RWPE2 (cell line): ENCODE data around the gene AGTRAP.

ENCODE experiments used
- ATAC-seq: fragments of 200-7000 bp; cut with Tn5 transposase; 3 replicates; pipeline ENCODE4 v1.9.1; 2021; ENCODE audit warnings: low read depth
- DNase-seq: peaks from one replicate; pipeline ENCODE4 v3.0.0-alpha.2; 2020; ENCODE audit warnings: low spot score
- H3K27ac ChIP-seq: fragments of 450-650 bp; 2 replicates; pipeline ENCODE4 v1.5.1; 2017; ENCODE audit warnings: mild to moderate bottlenecking; ENCODE audit not compliant: poor library complexity, severe bottlenecking
- H3K27me3 ChIP-seq: fragments of 250-450 bp; sonication (Bioruptor Pico); 2 replicates; pipeline ENCODE4 v1.5.1; 2021; ENCODE audit warnings: mild to moderate bottlenecking, moderate library complexity; ENCODE audit not compliant: insufficient read depth, poor library complexity, severe bottlenecking
- H3K36me3 ChIP-seq: fragments of 250-450 bp; sonication (Bioruptor Pico); 2 replicates; pipeline ENCODE4 v1.5.1; 2020; ENCODE audit warnings: low read depth, mild to moderate bottlenecking, moderate library complexity
- H3K4me1 ChIP-seq: fragments of 250-450 bp; sonication (Bioruptor Pico); 2 replicates; pipeline ENCODE4 v1.5.1; 2021; ENCODE audit warnings: mild to moderate bottlenecking, moderate library complexity; ENCODE audit not compliant: insufficient read depth, poor library complexity, severe bottlenecking
- H3K4me3 ChIP-seq: fragments of 250-450 bp; sonication (Bioruptor Pico); 2 replicates; pipeline ENCODE4 v1.5.1; 2021; ENCODE audit warnings: mild to moderate bottlenecking, moderate library complexity; ENCODE audit not compliant: severe bottlenecking
- H3K9me3 ChIP-seq: fragments of 250-450 bp; sonication (Bioruptor Pico); 2 replicates; pipeline ENCODE4 v1.5.1; 2021; ENCODE audit warnings: mild to moderate bottlenecking, moderate library complexity; ENCODE audit not compliant: severe bottlenecking
- CTCF ChIP-seq: fragments of 450-650 bp; IDR thresholded peaks from one replicate; pipeline ENCODE4 v1.5.1; 2017; ENCODE audit warnings: mild to moderate bottlenecking, moderate library complexity; ENCODE audit not compliant: poor library complexity, severe bottlenecking

AGTRAP gene

GRCh38 chr1:11720525-11720924 lies 15.4 kb upstream of the AGTRAP start:
- TF ChIP-seq CTCF = no peak
- Histone ChIP-seq H3K4me3 (no peak overlapping the region), H3K9me3 (no peaks in the 10 kb centered on the region), H3K4me1 (no peaks in the 10 kb centered on the region), H3K27me3 (no peaks in the 10 kb centered on the region), H3K36me3 (no peaks in the 10 kb centered on the region), H3K27ac (no peak overlapping the region)
- no peak for DNase-seq
- ATAC-seq = no peak

GRCh38 chr1:11721311-11721710 lies 14.6 kb upstream of the AGTRAP start:
- ATAC-seq = no peak
- no peak overlapping the region for H3K27ac ChIP-seq

GRCh38 chr1:11722538-11722937 lies 13.4 kb upstream of the AGTRAP start:
- no peaks in the 10 kb centered on the region for H3K4me1 ChIP-seq
- no peak for TF ChIP-seq CTCF
- H3K36me3 ChIP-seq = no peaks in the 10 kb centered on the region
- H3K27ac ChIP-seq = no peak overlapping the region
- no peak overlapping the region for H3K4me3 ChIP-seq
- H3K9me3 ChIP-seq = no peaks in the 10 kb centered on the region
- DNase-seq = no peak
- no peak for ATAC-seq
- H3K27me3 ChIP-seq = no peaks in the 10 kb centered on the region

More at GRCh38 chr1:11721311-11721710, 14.6 kb upstream of the AGTRAP start:
- no peak for DNase-seq
- Histone ChIP-seq H3K4me3 (no peak overlapping the region), H3K9me3 (no peaks in the 10 kb centered on the region), H3K4me1 (no peaks in the 10 kb centered on the region), H3K36me3 (no peaks in the 10 kb centered on the region), H3K27me3 (no peaks in the 10 kb centered on the region)
- TF ChIP-seq CTCF = no peak

- Histone ChIP-seq H3K27ac (no peak overlapping the region), H3K36me3 (no peaks in the 10 kb centered on the region), H3K4me1 (no peaks in the 10 kb centered on the region), H3K9me3 (no peaks in the 10 kb centered on the region), H3K27me3 (no peaks in the 10 kb centered on the region), H3K4me3 (no peak overlapping the region)
- DNase-seq = no peak
- no peak for ATAC-seq
- no peak for TF ChIP-seq CTCF
These were observed 10.3 kb upstream of the AGTRAP start for GRCh38 chr1:11725616-11726015.

GRCh38 chr1:11727119-11727518 lies 8.8 kb upstream of the AGTRAP start:
- Histone ChIP-seq H3K27ac (no peak overlapping the region), H3K9me3 (no peaks in the 10 kb centered on the region), H3K4me3 (no peak overlapping the region), H3K27me3 (no peaks in the 10 kb centered on the region), H3K36me3 (no peaks in the 10 kb centered on the region), H3K4me1 (peaks cover 3% of the 10 kb centered on the region)
- ATAC-seq (no peak), DNase-seq (no peak)
- no peak for TF ChIP-seq CTCF
